Subcutaneous abdominal adipose tissue (tissue), 5 donors: ENCODE data around the gene FGF21.

Experiments used
- H3K27ac ChIP-seq: one replicate; pipeline ENCODE4 v1.7.0; 2013; ENCODE audit warnings: low read depth, mild to moderate bottlenecking, inconsistent platforms, low read length, moderate library complexity
- H3K27me3 ChIP-seq, 5 donors: one replicate each; pipeline ENCODE4 v1.7.0; 2013; ENCODE audit warnings: low read length in 5 of 5, inconsistent platforms in 1 of 5; ENCODE audit not compliant: control insufficient read depth in 5 of 5, insufficient read depth in 4 of 5
- H3K36me3 ChIP-seq, 5 donors: one replicate each; pipeline ENCODE4 v1.7.0; 2013; ENCODE audit warnings: low read length in 5 of 5; ENCODE audit not compliant: control insufficient read depth in 5 of 5, insufficient read depth in 5 of 5
- H3K4me1 ChIP-seq, 5 donors: one replicate each; pipeline ENCODE4 v1.7.0; 2013; ENCODE audit warnings: low read length in 5 of 5, mild to moderate bottlenecking in 3 of 5, moderate library complexity in 1 of 5; ENCODE audit not compliant: control insufficient read depth in 5 of 5, insufficient read depth in 5 of 5
- H3K4me3 ChIP-seq, 5 donors: one replicate each; pipeline ENCODE4 v1.7.0; 2013; ENCODE audit warnings: low read length in 5 of 5, low read depth in 1 of 5
- H3K9ac ChIP-seq, 5 donors: one replicate each; pipeline ENCODE4 v1.7.0; 2013; ENCODE audit warnings: low read length in 5 of 5, mild to moderate bottlenecking in 4 of 5, moderate library complexity in 3 of 5
- H3K9me3 ChIP-seq, 5 donors: one replicate each; pipeline ENCODE4 v1.7.0; 2013; ENCODE audit warnings: low read length in 5 of 5; ENCODE audit not compliant: control insufficient read depth in 5 of 5
- donor health status: healthy.
- donor health status: healthy.
- donor health status: healthy.
- donor health status: healthy.
- donor health status: healthy.

FGF21 gene

GRCh38 chr19:48741129-48741999 is 14.0 kb upstream of the FGF21 start:
- H3K9me3 ChIP-seq, result peaks cover 0 to 3% (median 0%) of the 10 kb centered on the region in 5 donors
- H3K27ac ChIP-seq, result peak overlapping the region; percentile 79
- peaks cover 0 to 1% (median 0%) of the 10 kb centered on the region in 5 donors for H3K36me3 ChIP-seq
- peak overlapping the region in 3 of 5 donors; percentile 64 to 88 (median 75) for H3K4me3 ChIP-seq
- H3K4me1 ChIP-seq, result peaks cover 2 to 41% (median 16%) of the 10 kb centered on the region in 5 donors
- H3K27me3 ChIP-seq, result peaks cover 0 to 9% (median 7%) of the 10 kb centered on the region in 5 donors
- H3K9ac ChIP-seq, result peak overlapping the region in 3 of 5 donors; percentile 6 to 86 (median 55)

GRCh38 chr19:48742096-48742495 is 13.2 kb upstream of the FGF21 start:
- H3K9me3 ChIP-seq, result peaks cover 0 to 3% (median 0%) of the 10 kb centered on the region in 5 donors
- no peaks in the 10 kb centered on the region for H3K36me3 ChIP-seq
- no peak overlapping the region for H3K4me3 ChIP-seq
- H3K9ac ChIP-seq, result no peak overlapping the region
- H3K4me1 ChIP-seq, result peaks cover 2 to 47% (median 20%) of the 10 kb centered on the region in 5 donors
- peak overlapping the region; percentile 79 for H3K27ac ChIP-seq
- peaks cover 0 to 15% (median 7%) of the 10 kb centered on the region in 5 donors for H3K27me3 ChIP-seq

DNA sequence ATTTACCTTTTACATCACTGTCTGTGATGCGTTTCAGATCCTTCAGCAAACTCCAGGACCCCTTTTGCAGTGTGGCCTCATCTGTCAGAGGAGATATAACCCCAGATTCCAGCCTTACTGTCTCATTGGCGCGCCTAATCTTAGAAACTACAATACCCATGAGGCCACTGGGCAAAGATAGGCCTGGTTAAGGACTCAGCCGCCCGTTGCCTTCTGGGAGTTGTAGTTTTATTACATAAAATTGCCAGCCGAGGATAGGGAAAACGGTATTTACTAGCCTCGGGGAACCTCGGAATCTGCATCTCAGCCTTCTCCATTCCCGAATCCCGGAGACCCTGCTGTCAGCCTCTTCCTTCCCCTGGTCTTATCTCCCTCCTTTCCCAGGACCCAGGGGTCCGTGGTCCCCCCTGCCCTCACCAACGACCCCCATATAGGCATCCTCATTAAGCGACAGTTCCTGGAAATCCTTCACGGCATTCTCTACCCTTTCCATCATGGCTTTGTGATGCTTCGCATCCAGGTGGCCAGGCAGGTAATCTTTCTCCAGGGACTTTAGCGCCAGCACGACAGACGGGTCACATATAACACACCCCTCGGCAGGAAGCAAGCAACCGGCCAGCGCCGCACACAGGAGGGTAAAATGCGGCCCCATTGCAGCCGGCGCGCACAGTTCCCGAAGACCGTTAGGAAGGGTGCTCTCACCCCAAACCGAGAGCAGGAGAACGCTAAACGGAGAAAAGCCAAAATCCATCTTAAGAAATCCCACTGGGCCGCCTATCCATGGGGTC is 9.9 kb upstream of the FGF21 start:
- Histone ChIP-seq H3K9me3 (peaks cover 0 to 3% (median 0%) of the 10 kb centered on the region in 5 donors), H3K27me3 (peaks cover 2 to 15% (median 5%) of the 10 kb centered on the region in 5 donors), H3K27ac (no peak overlapping the region), H3K9ac (no peak overlapping the region), H3K4me3 (no peak overlapping the region), H3K4me1 (peaks cover 0 to 33% (median 10%) of the 10 kb centered on the region in 5 donors), H3K36me3 (peaks cover 0 to 7% (median 3%) of the 10 kb centered on the region in 5 donors)

- H3K36me3 ChIP-seq, result peaks cover 0 to 10% (median 5%) of the 10 kb centered on the region in 5 donors
- H3K27me3 ChIP-seq, result peaks cover 6 to 17% (median 9%) of the 10 kb centered on the region in 5 donors
- peak overlapping the region; percentile 74 for H3K27ac ChIP-seq
- peaks cover 0 to 3% (median 0%) of the 10 kb centered on the region in 5 donors for H3K9me3 ChIP-seq
- no peak overlapping the region for H3K9ac ChIP-seq
- peaks cover 0 to 35% (median 7%) of the 10 kb centered on the region in 5 donors for H3K4me1 ChIP-seq
- peak overlapping the region in 1 of 5 donors; percentile 49 for H3K4me3 ChIP-seq
These were observed 9.2 kb upstream of the FGF21 start for GRCh38 chr19:48746110-48746509.

DNA sequence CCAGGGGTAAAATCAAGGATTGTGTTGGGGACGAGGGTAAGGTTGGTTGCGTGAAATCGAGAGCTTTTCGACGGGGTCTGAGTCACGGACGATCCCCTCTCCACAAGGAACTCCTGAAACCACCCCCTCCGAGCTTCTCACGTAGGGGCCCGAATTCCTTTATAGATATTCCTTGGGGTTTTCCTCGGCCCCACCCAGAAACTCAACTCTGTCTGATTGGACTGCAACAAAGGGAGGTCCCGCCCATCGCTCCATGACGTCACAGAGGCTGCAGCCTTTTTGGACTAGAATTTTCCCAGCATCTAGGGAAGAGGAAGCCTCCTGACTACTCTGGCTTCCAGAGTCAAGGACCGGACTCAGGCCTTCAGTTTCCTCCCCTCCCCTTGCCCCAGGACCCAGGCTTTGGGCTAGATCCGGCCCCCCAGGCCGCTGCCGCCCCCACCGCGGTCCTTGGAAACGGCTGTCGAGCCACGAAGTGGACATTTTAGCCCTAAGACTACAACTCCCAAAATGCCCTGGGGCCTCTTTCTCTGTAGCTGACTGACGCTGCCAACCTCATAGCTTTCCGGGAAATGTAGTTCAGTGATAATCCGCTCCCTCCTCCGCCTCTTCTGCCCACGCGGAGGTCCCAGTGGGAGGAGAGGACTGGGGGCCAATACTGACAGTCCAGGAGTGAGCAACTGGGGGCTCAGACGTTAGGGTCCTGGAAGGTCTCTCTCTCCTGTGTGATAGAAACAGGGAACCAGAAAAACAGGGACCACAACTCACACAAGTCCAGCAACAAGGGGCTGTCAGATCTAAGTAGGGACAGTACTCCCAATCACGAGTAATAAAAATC is 8.4 kb upstream of the FGF21 start, which contains the start of gene IZUMO1:
Gene IZUMO1, minus strand, starts transcription at position 172 of the 838 bp plus-strand sequence. CDS start 1,050 bp downstream, outside the sequence.
- Histone ChIP-seq H3K4me1 (peaks cover 0 to 33% (median 4%) of the 10 kb centered on the region in 5 donors), H3K36me3 (peaks cover 0 to 10% (median 5%) of the 10 kb centered on the region in 5 donors), H3K27ac (peak within 1 kb of the TSS; percentile 74), H3K9ac (peak within 1 kb of the TSS in 2 of 5 donors; percentile 35), H3K27me3 (peaks cover 9 to 20% (median 12%) of the 10 kb centered on the region in 5 donors), H3K4me3 (peak within 1 kb of the TSS in 4 of 5 donors; percentile 11 to 64 (median 50)), H3K9me3 (peaks cover 0 to 3% (median 0%) of the 10 kb centered on the region in 5 donors)

DNA sequence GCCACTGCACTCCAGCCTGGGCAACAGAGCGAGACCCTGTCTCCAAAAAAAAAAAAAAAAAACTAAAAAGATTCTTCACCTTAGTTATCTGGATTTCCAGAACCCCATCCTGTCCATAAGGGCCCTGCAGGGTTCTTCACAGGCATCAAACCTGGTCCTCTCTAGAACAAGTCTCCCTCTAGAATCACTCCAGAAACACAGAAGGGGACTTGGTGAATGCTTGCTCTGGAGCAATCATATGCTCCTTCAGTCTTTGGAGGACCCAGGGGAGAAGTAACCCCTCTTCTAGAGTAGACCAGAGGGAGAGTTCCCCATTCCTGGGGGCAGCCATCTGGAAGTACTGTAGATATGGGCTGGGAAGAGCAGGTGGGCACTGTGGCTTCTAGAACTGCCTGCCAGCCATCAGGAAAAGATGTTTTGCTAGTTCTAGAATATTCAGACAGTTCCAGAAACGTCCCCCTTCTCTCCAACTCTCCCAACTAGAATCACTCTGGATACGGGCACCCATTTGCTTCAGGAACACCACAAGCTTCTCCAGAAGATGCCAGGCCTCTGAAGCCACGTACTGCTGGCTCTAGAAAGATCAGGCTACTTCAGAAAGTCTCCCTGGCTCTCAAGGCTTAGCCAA is 5.6 kb upstream of the FGF21 start:
- Histone ChIP-seq H3K9ac (no peak overlapping the region), H3K36me3 (peaks cover 0 to 10% (median 5%) of the 10 kb centered on the region in 5 donors), H3K27me3 (peaks cover 12 to 29% (median 24%) of the 10 kb centered on the region in 5 donors), H3K4me3 (no peak overlapping the region), H3K4me1 (peaks cover 0 to 49% (median 16%) of the 10 kb centered on the region in 5 donors), H3K27ac (no peak overlapping the region), H3K9me3 (peaks cover 0 to 3% (median 0%) of the 10 kb centered on the region in 5 donors)

DNA sequence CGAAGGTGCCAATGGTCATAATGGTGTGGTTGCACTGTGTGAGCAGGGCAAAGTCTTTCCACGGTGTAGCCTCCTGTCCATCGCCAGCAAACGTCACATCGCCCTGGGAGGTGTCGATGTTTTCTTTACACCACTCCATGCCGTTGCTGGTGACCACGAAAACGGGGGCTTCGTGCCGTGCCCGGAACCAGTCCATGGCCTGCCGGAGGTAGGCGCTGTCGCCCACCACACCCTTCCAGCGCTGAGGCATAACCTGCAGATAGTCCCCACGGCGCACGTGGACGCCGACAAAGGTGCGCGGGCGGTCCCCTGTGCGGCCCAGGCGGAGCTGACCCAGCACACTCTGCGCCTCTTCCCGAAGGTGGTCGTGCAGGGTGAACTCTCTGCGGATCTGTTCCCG is 5.0 kb upstream of the FGF21 start:
- Histone ChIP-seq H3K4me3 (peak overlapping the region in 1 of 5 donors; percentile 77), H3K9me3 (peaks cover 0 to 1% (median 0%) of the 10 kb centered on the region in 5 donors), H3K4me1 (peaks cover 0 to 49% (median 16%) of the 10 kb centered on the region in 5 donors), H3K27me3 (peaks cover 12 to 28% (median 24%) of the 10 kb centered on the region in 5 donors), H3K36me3 (peaks cover 0 to 10% (median 5%) of the 10 kb centered on the region in 5 donors), H3K9ac (no peak overlapping the region), H3K27ac (no peak overlapping the region)

- H3K9ac ChIP-seq, result peak overlapping the region in 1 of 5 donors; percentile 44
- H3K36me3 ChIP-seq, result peaks cover 0 to 10% (median 5%) of the 10 kb centered on the region in 5 donors
- no peaks in the 10 kb centered on the region for H3K9me3 ChIP-seq
- peak overlapping the region; percentile 67 for H3K27ac ChIP-seq
- peak overlapping the region in 4 of 5 donors; percentile 8 to 77 (median 52) for H3K4me3 ChIP-seq
- peaks cover 0 to 49% (median 21%) of the 10 kb centered on the region in 5 donors for H3K4me1 ChIP-seq
- peaks cover 12 to 23% (median 22%) of the 10 kb centered on the region in 5 donors for H3K27me3 ChIP-seq
These were observed 4.4 kb upstream of the FGF21 start for GRCh38 chr19:48750771-48751504.
